Tibial nerve (tissue), 3 donors: Measurements from ENCODE around the gene MTA2.

ENCODE experiments used
- POLR2A ChIP-seq, 2 donors: fragments of 450-650 bp; IDR thresholded peaks; one replicate each; pipeline ENCODE4 v1.6.1; 2017; ENCODE audit warnings: antibody characterized with exemption in 2 of 2, mild to moderate bottlenecking in 2 of 2, moderate library complexity in 2 of 2
- TF ChIP-seq, protein P1 (sequence below), 5 experiments: fragments of 200-600 bp in 3 of 5; fragments of 450-650 bp in 2 of 5; sonication (generic) in 3 of 5; IDR thresholded peaks; one replicate each; pipeline ENCODE4 v1.5.1; 2016 to 2019; ENCODE audit warnings: antibody characterized with exemption in 5 of 5, mild to moderate bottlenecking in 3 of 5, moderate library complexity in 2 of 5

DNA sequence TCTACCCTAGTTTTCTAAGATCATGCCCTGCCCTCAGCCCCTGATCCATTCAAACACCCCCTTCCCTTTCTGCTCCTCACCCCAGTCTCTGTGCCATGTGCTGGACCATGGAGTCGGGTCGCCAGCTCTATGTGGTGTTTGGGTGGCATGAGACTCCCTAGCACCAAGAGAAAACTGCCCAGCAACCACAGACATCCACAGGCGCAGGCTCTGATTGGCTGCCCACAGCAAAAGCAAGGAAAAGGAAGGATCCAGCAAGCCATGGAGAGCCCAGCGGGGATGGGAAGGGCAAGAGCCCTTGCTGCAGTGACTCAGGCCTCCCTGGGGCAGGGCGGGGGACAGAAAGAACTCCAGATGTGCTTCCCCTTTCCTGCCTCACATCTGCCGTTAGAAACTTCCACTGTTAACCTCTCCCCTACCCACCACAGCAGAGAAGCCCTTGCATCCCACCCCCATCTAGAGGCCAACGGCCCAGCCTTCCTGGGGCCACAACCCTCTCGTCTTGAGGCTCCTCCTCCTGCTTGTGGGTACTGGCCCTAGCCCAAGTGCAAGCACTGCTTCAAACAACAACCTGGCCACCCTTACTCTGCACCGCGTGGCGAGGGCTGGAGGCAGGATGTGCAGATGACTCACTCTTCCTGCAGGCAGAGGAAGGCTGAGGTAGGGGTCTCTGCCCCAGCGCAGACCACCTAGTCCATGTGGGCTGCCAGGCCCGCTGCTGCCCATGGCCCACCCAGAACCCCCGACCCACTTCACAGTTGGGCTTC is 45.4 kb downstream of the MTA2 start:
- TF ChIP-seq POLR2A (IDR thresholded peaks at IDR 0.05) = peak in 1 of 2 donors; percentile 14
- TF ChIP-seq, protein P1, sequence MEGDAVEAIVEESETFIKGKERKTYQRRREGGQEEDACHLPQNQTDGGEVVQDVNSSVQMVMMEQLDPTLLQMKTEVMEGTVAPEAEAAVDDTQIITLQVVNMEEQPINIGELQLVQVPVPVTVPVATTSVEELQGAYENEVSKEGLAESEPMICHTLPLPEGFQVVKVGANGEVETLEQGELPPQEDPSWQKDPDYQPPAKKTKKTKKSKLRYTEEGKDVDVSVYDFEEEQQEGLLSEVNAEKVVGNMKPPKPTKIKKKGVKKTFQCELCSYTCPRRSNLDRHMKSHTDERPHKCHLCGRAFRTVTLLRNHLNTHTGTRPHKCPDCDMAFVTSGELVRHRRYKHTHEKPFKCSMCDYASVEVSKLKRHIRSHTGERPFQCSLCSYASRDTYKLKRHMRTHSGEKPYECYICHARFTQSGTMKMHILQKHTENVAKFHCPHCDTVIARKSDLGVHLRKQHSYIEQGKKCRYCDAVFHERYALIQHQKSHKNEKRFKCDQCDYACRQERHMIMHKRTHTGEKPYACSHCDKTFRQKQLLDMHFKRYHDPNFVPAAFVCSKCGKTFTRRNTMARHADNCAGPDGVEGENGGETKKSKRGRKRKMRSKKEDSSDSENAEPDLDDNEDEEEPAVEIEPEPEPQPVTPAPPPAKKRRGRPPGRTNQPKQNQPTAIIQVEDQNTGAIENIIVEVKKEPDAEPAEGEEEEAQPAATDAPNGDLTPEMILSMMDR (IDR thresholded peaks at IDR 0.05) = peak in 2 of 5 experiments; percentile 12 to 24
